Spleen (tissue), 13 donors: Measurements from ENCODE around the gene ASIP. TPM values are rescaled to one million over a fixed set of nuclear protein-coding genes. Genes with fewer than 3 reads are reported as not detected.

ENCODE experiments used
- DNase-seq: peaks from one replicate; pipeline ENCODE4 v3.0.0-alpha.2; 2020
- H3K27ac ChIP-seq, 8 donors: fragments of 200-600 bp; sonication (generic) in 7 of 8; 1 replicate in 4 of 8; 2 replicates in 4 of 8; pipeline versions ENCODE4 v1.5.0 to v1.8.0; 2016 to 2021; ENCODE audit warnings: inconsistent platforms in 4 of 8, mild to moderate bottlenecking in 4 of 8, moderate library complexity in 1 of 8
- H3K27me3 ChIP-seq, 7 donors: fragments of 200-600 bp; sonication (generic) in 6 of 7; replicated peaks in 1 of 7; 1 replicate in 4 of 7; 2 replicates in 3 of 7; pipeline versions ENCODE4 v1.5.0 to v1.8.0; 2016 to 2021; ENCODE audit warnings: inconsistent platforms in 3 of 7, mild to moderate bottlenecking in 1 of 7
- H3K36me3 ChIP-seq, 6 donors: fragments of 200-600 bp; sonication (generic) in 5 of 6; 1 replicate in 4 of 6; 2 replicates in 2 of 6; pipeline versions ENCODE4 v1.5.0 to v1.8.0; 2016 to 2021; ENCODE audit warnings: inconsistent platforms in 2 of 6
- H3K4me1 ChIP-seq, 6 donors: fragments of 200-600 bp; sonication (generic) in 5 of 6; 1 replicate in 3 of 6; 2 replicates in 3 of 6; pipeline versions ENCODE4 v1.5.0 to v1.8.0; 2016 to 2021; ENCODE audit warnings: inconsistent platforms in 3 of 6
- H3K4me3 ChIP-seq, 8 donors: fragments of 200-600 bp; sonication (generic) in 7 of 8; 1 replicate in 4 of 8; 2 replicates in 4 of 8; pipeline versions ENCODE4 v1.5.0 to v1.8.0; 2016 to 2021; ENCODE audit warnings: inconsistent platforms in 4 of 8, mild to moderate bottlenecking in 4 of 8, moderate library complexity in 2 of 8
- H3K9me3 ChIP-seq, 8 donors: fragments of 200-600 bp; sonication (generic) in 7 of 8; 1 replicate in 4 of 8; 2 replicates in 4 of 8; pipeline versions ENCODE4 v1.5.0 to v1.8.0; 2016 to 2021; ENCODE audit warnings: inconsistent platforms in 4 of 8
- CTCF ChIP-seq, 11 experiments: fragments of 200-600 bp in 7 of 11; fragments of 450-650 bp in 4 of 11; sonication (generic) in 4 of 11; IDR thresholded peaks in 8 of 11; conservative IDR thresholded peaks in 3 of 11; 1 replicate in 7 of 11; 2 replicates in 4 of 11; pipeline versions ENCODE4 v1.4.0 to v1.8.0; 2016 to 2021; ENCODE audit warnings: antibody characterized with exemption in 11 of 11, inconsistent platforms in 4 of 11, mild to moderate bottlenecking in 1 of 11
- POLR2A ChIP-seq, 3 donors: fragments of 450-650 bp; IDR thresholded peaks; one replicate each; pipeline ENCODE4 v1.5.1; 2017; ENCODE audit warnings: antibody characterized with exemption in 3 of 3, mild to moderate bottlenecking in 1 of 3
- POLR2AphosphoS5 ChIP-seq, 3 donors: sonication (generic); formaldehyde crosslinking; IDR thresholded peaks; one replicate each; pipeline ENCODE4 v1.5.1; 2017; ENCODE audit warnings: antibody characterized with exemption in 3 of 3
- WGBS, 5 donors: extraction: QIAGEN DNeasy Blood & Tissue Kit in 3 of 5; methylation state at CpG; one replicate each; pipeline versions ENCODE4 v1.1.5 to v1.1.7; 2013 to 2018; 5-methylcytosine and 5-hydroxymethylcytosine counted together
- intact Hi-C: fragments of 100-400 bp; cut with DNase I; formaldehyde crosslinking; loops from one replicate; pipeline ENCODE4 v1.15.0; 2023; ENCODE audit warnings: low total_unique reads
- long read RNA-seq, 2 donors: transcript quantifications; one replicate each; lab custom pipeline, GENCODE V29; 2026
- polyA plus RNA-seq, 3 donors: library from polyadenylated mRNA; stranded (reverse); fragments of 200-250 nt; gene quantifications; one replicate each; pipeline ENCODE4 v1.2.1, GENCODE V29; 2013
- total RNA-seq, 7 donors: library from RNA; depleted of rRNA in 3 of 7; stranded (reverse); fragments of >200 nt in 3 of 7; fragmentation: NEBNext Ultra II Directional in 4 of 7; extraction: Animal tissue kit (Norgen Biotek cat#: 25700) in 4 of 7; gene quantifications; one replicate each; pipeline versions ENCODE4 v1.1.0 to v1.2.1, GENCODE V29; 2016 to 2021
- donor health status: healthy with polysubstance abuse.
- donor health status: DM: no; HTN: no; CAD: no; lungs with moderate emphysema.
- donor health status: DM: no; HTN: no; CAD: no.
- donor health status: Bipolar disorder and iron deficiency.
- donor health status: healthy.
- donor health status: DM: no; HTN: no; CAD: no.
- donor health status: DM: yes; HTN: yes; CAD: no.

ASIP gene
- total RNA-seq: not detected
- 1 to 10 TPM in 2 of 3 donors, under 1 TPM in 1; 0.63 to 2.7 (median 1.7) TPM for polyA plus RNA-seq
- long read RNA-seq, donor 1: 0 reads
- long read RNA-seq, donor 2: 0 reads

GRCh38 chr20:34240693-34241615 is at the start of gene ASIP:
Gene ASIP (plus strand): TSS chr20:34241423. CDS start chr20:34260375, 18,952 bp downstream.
- Histone ChIP-seq H3K4me3 (no peak within 1 kb of the TSS), H3K4me1 (peaks cover 0 to 27% (median 14%) of the 10 kb centered on the region in 6 donors), H3K27ac (peak within 1 kb of the TSS in 5 of 8 donors; percentile 15 to 54 (median 41)), H3K9me3 (peaks cover 0 to 28% (median 25%) of the 10 kb centered on the region in 8 donors), H3K27me3 (no peaks in the 10 kb centered on the region), H3K36me3 (no peaks in the 10 kb centered on the region)
- 59 to 72% (median 61%) methylated on average over 9 of the region's 9 CpGs for WGBS, 5 donors
- DNase-seq: no peak
- TF ChIP-seq CTCF (IDR thresholded peaks at IDR 0.05 in 8 of 11, conservative IDR thresholded peaks at IDR 0.05 in 3 of 11): no peak
- TF ChIP-seq POLR2A (IDR thresholded peaks at IDR 0.05): no peak
- no peak for TF ChIP-seq POLR2AphosphoS5 (IDR thresholded peaks at IDR 0.05)
- intact Hi-C loops: no loop called here

GRCh38 chr20:34193051-34193450 is 48.2 kb upstream of the ASIP start:
- Histone ChIP-seq H3K9me3 (no peaks in the 10 kb centered on the region), H3K36me3 (no peaks in the 10 kb centered on the region), H3K27ac (no peak overlapping the region), H3K4me3 (no peak overlapping the region), H3K27me3 (peaks cover 0 to 28% (median 0%) of the 10 kb centered on the region in 7 donors), H3K4me1 (no peaks in the 10 kb centered on the region)
- no peak for DNase-seq
- no peak for TF ChIP-seq CTCF (IDR thresholded peaks at IDR 0.05 in 8 of 11, conservative IDR thresholded peaks at IDR 0.05 in 3 of 11)
- no peak for TF ChIP-seq POLR2AphosphoS5 (IDR thresholded peaks at IDR 0.05)
- no peak for TF ChIP-seq POLR2A (IDR thresholded peaks at IDR 0.05)
- intact Hi-C loops: no loop called here
- 73 to 89% (median 85%) methylated on average over 3 of the region's 3 CpGs for WGBS, 5 donors

GRCh38 chr20:34199183-34199582 is 42.0 kb upstream of the ASIP start:
- H3K4me1 ChIP-seq: no peaks in the 10 kb centered on the region
- H3K27ac ChIP-seq: no peak overlapping the region
- intact Hi-C loops: no loop called here
- DNase-seq: no peak
- peaks cover 0 to 27% (median 0%) of the 10 kb centered on the region in 7 donors for H3K27me3 ChIP-seq
- no peaks in the 10 kb centered on the region for H3K9me3 ChIP-seq
- no peak overlapping the region for H3K4me3 ChIP-seq
- no peaks in the 10 kb centered on the region for H3K36me3 ChIP-seq
- WGBS, 5 donors: 48 to 67% (median 55%) methylated on average over 3 of the region's 3 CpGs
- TF ChIP-seq CTCF (IDR thresholded peaks at IDR 0.05 in 8 of 11, conservative IDR thresholded peaks at IDR 0.05 in 3 of 11) (no peak), POLR2A (IDR thresholded peaks at IDR 0.05) (no peak), POLR2AphosphoS5 (IDR thresholded peaks at IDR 0.05) (no peak)

- 60 to 78% (median 67%) methylated on average over 2 of the region's 2 CpGs for WGBS, 5 donors
- Histone ChIP-seq H3K9me3 (no peaks in the 10 kb centered on the region), H3K4me3 (no peak overlapping the region), H3K4me1 (no peaks in the 10 kb centered on the region), H3K27me3 (peaks cover 0 to 30% (median 0%) of the 10 kb centered on the region in 7 donors), H3K36me3 (no peaks in the 10 kb centered on the region), H3K27ac (no peak overlapping the region)
- DNase-seq: no peak
- no peak for TF ChIP-seq POLR2AphosphoS5 (IDR thresholded peaks at IDR 0.05)
- no peak for TF ChIP-seq CTCF (IDR thresholded peaks at IDR 0.05 in 8 of 11, conservative IDR thresholded peaks at IDR 0.05 in 3 of 11)
- no peak for TF ChIP-seq POLR2A (IDR thresholded peaks at IDR 0.05)
- intact Hi-C loops: no loop called here
Observed at GRCh38 chr20:34200023-34200422, 41.2 kb upstream of the ASIP start.
